Myocyte (in vitro differentiated cells): ENCODE data around the gene ATP2B2. TPM values are rescaled to one million over a fixed set of nuclear protein-coding genes. Genes with fewer than 3 reads are reported as not detected.
"Not testable (repeated sequence)": the region's sequence is repeated elsewhere in the genome, so short reads cannot be mapped to it uniquely, and the experiment has no call there.

Experiments
- DNase-seq: peaks from one replicate; pipeline ENCODE4 v3.0.0-alpha.2; 2012; ENCODE audit warnings: low read depth
- polyA plus RNA-seq: library from polyadenylated mRNA; unstranded; fragments of >200 nt; gene quantifications from one replicate; pipeline ENCODE4 v1.2.1, GENCODE V29; 2012; ENCODE audit warnings: missing spikeins
- total RNA-seq: library from RNA; depleted of rRNA; stranded (reverse); fragments of >200 nt; gene quantifications from 2 replicates; pipeline ENCODE4 v1.2.3, GENCODE V29; 2014

The ATP2B2 gene
- 0.24 TPM in 1 of 2 replicates, not detected in the other for total RNA-seq
- polyA plus RNA-seq = 0.03 TPM

GRCh38 chr3:10505050-10505790 lies at the start of gene ATP2B2:
TSS of gene ATP2B2 (minus strand) at chr3:10505586. CDS start at chr3:10449543, 56,043 bp downstream.
- DNase-seq = peak; percentile 44

GRCh38 chr3:10554746-10555145 lies 49.4 kb upstream of the ATP2B2 start:
- no peak for DNase-seq

DNA sequence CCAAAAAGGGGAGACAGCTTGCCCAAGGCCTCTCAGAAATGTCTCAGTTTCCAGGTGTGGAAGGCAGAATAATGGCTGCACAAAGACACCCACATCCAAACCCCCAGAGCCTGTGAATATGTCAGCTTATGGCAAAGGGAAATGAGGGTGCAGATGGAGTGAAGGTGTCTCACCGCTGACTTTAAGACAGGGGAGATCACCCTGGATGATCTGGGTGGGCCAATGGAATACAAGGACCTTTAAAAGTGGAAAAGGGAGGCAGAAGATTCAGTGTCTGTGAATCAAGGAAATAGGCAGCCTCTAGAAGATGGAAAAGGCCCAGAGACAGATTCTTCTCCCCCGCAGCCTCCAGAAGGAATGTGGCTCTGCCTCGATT lies 48.8 kb upstream of the ATP2B2 start:
- no peak for DNase-seq

DNA sequence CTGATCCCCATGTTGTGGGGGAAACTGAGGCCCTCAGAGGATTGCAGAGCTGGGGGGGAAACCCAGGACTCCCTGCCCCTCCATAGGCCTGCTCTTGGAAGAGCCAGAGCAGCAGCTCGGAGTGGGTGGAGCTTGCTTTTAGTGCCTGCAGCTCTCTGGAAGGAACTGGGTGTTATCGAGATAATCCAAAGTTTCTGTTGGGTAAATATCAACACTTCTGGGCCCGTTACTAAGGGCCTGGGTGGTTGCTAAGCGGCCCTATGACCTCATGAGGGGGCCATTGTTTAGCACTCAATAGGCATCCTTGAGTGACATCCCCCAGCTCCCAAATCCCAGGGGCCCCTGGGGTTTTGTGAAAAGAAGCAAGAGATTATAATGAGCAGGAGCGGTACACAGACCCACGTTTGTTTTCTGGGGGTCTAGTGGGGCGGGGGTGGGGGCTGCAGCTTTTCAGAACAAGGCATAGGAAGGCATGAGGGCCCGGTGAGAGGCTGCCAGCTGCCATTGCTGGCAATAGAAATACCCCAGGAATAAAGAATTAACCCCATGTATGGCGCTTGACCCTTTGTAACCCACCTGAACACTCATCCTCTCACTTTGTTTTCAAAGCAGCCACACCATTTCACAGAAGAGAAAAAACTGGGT lies 48.3 kb upstream of the ATP2B2 start:
- no peak for DNase-seq

- peak; percentile 92 for DNase-seq
Measured at GRCh38 chr3:10552631-10552943, 47.2 kb upstream of the ATP2B2 start.

- peak; percentile 89 for DNase-seq
Measured at GRCh38 chr3:10551821-10552630, 46.6 kb upstream of the ATP2B2 start.

- no peak for DNase-seq
Measured at GRCh38 chr3:10551139-10551538, 45.8 kb upstream of the ATP2B2 start.

GRCh38 chr3:10550705-10551104 lies 45.3 kb upstream of the ATP2B2 start:
- peak; percentile 88 for DNase-seq

- no peak for DNase-seq
Measured at GRCh38 chr3:10549617-10550230, 44.3 kb upstream of the ATP2B2 start.

GRCh38 chr3:10548992-10549391 lies 43.6 kb upstream of the ATP2B2 start:
- DNase-seq = no peak

GRCh38 chr3:10547841-10548783 lies 42.7 kb upstream of the ATP2B2 start:
- peak; percentile 52 for DNase-seq

- DNase-seq = no peak
Measured at GRCh38 chr3:10547413-10547812, 42.0 kb upstream of the ATP2B2 start.

GRCh38 chr3:10546820-10547263 lies 41.5 kb upstream of the ATP2B2 start:
- DNase-seq = no peak

GRCh38 chr3:10546181-10546624 lies 40.8 kb upstream of the ATP2B2 start:
- DNase-seq = no peak

DNA sequence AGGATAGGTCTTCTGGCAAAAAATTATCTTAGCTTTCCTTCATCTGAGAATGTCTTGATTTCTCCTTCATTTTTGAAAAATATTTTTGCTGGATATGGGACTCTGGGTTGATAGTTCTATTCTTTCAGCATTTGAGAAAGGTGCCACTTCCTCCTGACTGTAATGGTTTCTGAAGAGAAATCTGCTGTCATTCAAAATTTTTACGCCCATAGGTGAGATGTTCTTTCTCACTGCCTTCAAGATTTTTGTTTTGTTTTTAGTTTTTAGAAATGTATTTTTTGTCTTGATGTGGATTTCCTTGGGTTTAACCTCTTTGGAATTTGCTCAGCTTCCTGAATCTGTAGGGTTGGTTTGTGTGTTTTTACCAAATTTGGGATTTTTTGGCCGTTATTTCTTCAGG lies 37.1 kb upstream of the ATP2B2 start:
- no peak for DNase-seq

- DNase-seq = not testable (repeated sequence)
Measured at GRCh38 chr3:10540347-10540746, 35.0 kb upstream of the ATP2B2 start.

DNA sequence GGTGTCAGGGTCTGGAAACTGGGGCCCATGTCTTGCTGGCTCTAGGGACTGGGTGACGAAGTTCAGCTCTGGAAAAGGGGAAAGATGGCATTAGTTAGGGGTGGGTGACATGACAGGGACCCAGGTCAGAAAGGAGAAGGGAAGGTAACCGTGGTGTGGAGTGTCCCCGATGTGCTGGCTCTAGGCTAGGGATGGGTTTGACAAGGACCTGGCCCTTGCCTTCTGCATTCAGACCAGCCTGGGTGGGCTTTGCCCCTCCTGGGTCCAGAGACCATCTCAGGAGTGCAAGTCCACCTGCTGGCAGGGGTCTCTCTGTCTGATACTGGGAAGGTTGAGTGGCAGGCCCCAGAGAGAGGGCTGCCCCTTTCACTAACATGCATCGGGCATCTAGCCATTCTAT lies 28.7 kb upstream of the ATP2B2 start:
- no peak for DNase-seq

DNA sequence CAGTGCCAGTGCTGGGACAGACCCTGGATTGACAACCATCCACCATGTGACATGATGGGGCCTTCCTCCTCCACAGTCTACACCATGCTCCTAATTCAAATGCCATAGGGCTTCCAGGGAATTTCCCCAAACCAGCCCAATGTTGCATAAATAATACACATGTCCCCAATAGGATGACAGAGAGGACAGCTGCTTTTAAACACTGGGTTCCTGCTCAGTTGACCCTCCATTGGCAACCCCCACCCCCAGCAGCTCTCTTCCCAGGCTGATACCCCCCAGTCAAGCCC lies 28.3 kb upstream of the ATP2B2 start:
- no peak for DNase-seq

GRCh38 chr3:10532939-10533736 lies 27.8 kb upstream of the ATP2B2 start:
- no peak for DNase-seq

- DNase-seq = no peak
Measured at GRCh38 chr3:10531031-10531430, 25.6 kb upstream of the ATP2B2 start.
